Suppressor macrophage treated with lipopolysaccharide for 4 hours (primary cell): Measurements from ENCODE around the gene SDCBP2.

ENCODE experiments used
- DNase-seq: peaks from one replicate; pipeline ENCODE4 v3.0.0-alpha.2; 2020

SDCBP2 gene

DNA sequence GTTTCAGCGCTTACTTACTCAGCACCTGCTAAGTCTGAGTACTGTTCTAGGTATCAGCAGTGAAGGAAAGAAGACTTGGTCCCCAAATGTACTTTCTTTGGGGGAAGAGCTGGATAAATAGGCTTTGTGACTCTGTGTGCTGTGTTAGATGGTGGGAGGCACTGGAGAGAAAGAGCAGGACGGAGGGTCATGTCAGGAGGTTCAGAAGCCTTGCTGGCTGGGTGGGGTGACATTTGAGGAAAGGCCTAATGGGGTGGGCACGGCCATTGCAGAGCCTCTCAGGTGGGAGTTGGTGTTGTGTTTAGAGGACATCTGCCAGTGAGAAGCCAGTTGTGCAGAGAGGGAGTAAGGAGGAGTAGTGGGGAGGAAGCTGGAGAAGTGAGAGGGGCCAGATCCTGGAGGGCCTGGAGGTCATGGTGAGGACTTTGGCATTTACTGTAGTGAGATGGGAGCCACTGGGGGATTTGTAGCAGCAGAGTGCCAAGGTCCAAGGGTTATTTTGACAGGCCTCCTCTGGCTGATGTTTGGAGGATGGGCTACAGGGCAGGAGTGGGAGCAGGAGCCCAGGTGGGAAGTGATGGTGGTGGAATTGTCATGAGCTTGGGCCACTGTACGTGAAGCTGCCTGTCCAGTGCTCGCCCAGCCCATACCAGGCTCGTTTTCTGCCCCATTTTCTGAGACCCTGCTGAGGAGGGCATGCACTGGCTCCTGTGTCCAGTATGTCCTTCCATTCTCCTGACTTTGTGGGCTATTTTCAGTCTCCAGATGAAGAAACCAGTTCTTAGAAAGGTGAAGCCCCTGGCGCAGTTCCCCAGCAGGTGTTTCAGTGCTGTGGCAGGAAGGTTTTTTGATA, 886 bp downstream of the SDCBP2 start:
- no peak for DNase-seq

DNA sequence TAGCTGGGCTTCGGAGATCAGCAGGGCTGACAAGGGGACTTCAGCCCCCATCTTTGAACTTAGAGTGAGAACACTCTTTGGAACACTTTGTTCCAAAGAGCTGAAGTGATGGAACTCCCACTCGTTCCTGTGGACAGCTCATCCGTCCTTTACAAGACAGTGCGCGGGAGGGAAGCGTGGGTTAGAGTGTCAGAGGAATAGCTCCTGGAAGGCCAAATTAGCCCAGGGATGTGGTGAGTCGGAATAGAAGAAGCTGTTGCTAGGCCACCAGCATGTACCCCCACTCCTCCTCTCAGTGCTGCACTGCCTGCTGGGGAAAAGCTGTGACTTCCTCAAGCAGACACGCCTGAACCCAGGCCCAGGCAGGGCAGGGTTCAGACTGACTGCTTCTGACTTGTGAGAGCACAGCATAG, 1.7 kb downstream of the SDCBP2 start:
- peak; percentile 80 for DNase-seq

DNA sequence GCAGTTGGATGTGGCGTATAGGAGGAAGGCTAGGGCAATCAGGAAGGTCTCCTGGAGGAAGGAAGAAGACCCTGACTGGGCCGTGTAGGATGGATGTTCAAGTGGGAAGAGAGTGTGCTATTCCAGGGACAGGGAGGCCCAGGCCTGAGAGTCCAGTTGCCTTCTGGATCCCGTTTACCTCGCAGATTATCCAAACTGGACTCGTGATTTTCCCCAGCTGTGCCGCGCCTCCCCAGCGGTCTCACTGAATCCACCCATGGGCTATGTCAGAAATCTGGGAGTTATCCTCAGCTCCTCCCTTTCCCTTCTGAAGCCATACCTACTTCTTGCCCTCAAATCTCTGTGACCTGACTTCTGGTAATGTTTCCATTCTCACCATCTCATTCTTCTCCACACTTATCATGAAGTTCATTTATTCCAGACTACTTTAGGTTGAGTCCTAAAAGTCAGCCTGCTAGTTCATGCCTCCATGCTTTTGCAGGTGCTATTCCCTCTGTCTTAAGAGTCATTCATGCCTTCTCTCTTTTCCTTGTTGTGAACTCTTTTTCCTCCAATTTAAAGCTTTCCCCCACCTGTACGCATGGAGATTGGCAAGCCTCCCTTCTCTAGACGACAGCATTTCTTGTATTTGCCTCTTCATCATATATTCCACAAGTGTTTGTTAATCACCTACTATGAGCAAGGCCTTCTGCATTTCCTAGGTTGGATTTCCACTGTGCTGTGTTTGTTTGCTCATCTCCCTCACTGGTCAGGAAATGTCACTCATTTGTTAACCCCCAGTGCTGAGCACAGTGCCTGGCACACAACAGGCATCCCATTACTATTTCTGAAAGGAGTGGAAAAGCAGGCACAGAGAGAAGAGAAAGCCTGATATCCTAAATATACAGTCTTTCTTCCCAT, 2.7 kb downstream of the SDCBP2 start:
- DNase-seq: peak; percentile 53

DNA sequence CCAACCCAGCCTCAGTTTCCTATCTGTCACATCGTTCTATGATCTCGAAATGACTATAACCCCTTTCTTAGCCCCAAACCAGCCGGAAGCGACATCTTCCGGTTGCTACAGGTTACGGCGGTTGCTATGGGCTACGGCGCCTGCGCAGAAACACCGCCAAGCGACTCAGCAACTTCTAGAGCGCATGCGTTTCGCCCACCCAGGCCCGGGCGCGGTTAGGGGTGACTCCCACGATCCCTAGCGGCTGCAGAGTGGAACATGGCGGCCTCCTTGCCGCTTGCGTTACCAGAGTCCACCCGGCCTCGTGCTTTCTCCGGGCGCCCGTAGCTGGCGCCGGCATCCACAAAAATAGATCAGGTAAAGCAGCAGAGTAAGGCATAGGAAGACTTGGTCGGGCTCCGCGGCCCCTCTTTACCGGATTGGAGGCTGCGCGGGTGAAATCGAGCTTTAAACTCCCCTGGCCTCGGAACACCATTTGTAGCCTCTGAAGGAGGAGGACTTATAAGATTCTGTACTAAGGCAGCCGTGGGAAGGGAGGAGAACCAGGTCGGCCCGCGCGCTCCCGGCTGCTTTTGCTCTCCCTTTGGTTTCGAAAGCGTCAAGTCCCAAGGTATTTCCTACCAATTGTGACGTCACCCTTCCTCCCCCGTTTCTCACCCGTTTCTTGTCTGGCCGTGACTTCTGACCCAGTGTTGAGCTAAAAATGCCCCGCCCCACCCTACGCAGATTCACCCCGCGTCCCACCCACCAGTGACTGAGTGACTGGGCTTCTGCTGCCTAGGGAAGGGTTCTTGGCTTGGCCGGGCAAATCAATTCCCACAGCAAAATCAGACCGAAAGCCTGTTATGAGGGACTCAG, 3.5 kb downstream of the SDCBP2 start:
- DNase-seq: peak; percentile 99

DNA sequence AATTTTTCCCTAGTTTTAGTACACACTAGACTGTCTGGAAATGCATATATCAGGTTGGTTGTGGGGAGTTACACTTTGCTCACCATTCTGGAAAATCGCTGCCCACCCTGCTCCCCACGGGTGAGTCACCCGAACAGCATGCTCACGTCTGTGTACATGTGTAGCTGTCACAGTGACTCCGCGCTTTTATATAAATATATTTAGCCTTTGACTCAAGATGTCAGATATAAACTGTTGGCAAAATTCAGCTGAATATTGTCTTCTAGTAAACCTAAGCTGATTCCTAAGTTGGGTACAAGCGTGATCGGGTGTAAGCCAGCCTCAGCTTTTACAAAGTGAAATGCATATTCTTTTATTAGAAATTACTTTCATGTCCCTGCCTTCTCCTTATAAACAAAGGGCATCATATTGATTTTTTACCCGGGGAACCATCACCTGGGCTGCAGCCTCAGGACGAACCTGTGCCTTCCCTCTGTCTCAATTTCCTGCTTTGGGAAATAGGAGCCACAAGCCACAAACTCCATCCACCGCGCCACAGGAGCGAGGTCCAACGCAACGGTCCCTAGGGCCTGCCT, 4.3 kb downstream of the SDCBP2 start:
- peak; percentile 45 for DNase-seq

DNA sequence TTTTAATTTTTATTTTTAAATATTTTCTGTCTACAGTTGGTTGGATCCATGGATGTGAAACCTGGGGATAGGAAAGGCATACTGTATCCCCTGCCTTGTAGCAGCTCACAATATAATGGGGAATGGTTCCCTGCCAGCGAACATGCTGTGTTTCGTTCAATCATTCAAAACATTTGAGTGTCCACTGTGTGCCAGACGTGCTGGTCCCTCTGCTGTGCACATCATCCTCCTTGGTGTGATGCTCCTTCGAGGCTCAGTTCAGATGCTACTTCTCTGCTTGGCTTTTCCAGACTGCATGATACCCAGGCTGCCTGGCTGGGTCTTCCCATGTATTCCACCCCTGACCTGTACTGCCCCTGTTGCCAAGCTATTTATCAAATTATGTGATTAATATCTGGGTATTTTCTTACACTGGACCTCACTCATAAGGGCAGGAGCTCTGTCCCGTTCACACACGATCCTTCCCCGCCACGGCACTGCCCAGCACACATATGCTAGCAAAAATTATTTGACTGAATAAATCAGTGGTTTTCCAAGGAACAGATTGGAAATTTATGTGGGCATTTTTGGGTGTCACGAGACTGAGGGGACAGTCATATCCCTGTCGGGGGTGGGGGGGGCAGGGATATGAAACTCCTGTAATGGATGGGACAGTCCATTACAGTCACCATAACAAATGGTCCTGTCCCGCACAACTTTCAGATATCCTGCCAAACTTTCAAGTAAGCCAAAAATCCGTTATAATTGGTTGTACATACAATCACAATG, 4.9 kb downstream of the SDCBP2 start:
- no peak for DNase-seq

DNA sequence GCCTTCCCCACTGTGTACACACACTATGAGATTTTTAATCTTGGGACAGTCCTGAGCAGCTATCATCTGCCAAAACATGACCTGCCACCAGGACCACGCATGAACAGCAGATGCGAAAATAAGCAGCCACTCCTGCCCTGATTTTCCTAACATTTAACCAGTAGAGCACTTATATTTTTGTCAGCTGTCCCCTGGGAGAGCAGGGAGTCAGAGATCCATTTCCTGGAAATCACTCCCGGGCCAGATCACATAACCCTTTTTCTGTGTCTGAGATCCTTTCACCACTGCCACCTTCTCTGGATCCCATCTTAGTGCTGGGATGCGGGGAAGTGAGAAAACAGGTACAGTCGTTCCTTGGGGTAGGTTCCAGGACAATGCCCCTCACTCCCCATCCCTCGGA, 5.7 kb downstream of the SDCBP2 start:
- DNase-seq: no peak

DNA sequence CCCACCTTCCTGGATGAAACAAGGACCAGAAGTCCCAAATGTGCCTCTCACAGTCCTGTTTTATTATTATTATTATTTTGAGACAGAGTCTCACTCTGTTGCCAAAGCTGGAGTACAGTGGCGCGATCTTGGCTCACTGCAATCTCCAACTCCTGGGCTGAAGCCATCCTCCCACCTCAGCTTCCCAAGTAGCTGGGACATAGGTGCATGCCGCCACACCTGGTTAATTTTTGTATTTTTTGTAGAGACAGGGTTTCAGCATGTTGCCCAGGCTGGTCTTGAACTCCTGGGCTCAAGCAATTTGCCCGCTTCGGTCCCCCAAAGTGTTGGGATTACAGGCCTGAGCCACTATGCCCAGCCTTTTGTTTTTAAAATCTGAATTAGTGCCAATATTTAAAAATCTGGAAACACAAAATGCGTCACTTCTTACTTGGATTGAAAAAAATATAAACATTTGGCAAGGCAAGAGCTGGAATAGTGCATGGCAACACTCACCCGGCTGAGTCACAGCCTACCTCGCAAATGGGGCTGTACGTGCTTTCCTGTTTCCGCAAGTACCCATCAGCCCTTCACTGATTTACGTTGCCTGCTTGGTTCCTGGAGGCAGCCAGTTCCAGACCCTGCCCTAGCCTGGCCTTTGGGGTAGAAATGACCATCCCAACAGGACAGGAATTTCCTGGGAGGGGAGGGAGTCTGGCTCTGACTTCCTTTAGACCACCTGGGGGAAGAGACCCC, 6.3 kb downstream of the SDCBP2 start:
- peak; percentile 44 for DNase-seq

DNA sequence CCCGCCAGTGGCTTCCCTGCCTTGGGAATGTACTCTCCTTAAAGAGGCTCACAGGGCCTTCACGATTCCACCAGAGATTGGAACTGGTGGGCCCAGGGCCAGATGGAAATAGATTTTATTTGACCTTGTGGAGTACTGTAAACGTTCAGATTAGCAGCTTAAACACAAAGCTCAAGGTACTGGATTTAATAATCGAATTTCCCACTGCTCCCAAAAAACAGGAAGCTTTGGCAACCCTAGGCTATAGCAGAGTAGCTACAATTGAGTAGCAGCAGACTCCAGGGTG, 7.3 kb downstream of the SDCBP2 start:
- no peak for DNase-seq

DNA sequence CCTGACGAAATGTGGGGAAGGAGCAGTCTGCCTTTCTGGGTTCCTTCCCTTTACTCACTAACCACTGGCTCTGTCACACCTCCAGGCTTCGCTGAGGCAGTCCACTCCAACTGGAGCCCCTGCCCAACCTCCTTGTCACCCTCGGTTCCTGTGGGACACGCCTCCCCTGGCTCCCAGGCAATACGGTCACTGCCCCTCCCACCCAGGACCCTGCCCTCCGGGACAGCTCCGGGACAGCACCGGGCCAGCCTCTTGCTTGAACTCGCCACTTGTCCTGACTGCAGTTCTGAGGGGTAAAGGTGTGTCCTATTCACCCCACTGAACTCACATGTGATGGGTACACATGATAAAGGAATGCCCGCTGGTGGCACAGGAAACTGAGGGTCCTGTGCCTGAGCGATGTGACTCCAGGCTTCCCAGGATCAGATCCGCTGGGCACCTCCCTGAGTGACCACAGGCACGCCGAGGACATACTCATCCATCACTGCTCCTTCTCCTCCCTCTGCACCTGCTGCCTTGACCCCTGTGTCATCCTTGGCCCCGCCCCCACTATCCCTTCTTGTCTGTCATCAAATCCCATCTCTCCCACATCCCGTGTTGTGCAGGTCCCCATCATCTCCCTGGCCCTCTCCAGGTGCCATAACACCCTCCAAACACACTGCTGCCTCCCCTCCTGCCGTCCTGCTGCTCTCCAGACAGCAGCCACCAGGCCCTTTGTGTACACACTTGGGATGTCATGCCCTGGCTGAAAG, 7.9 kb downstream of the SDCBP2 start:
- DNase-seq: no peak

DNA sequence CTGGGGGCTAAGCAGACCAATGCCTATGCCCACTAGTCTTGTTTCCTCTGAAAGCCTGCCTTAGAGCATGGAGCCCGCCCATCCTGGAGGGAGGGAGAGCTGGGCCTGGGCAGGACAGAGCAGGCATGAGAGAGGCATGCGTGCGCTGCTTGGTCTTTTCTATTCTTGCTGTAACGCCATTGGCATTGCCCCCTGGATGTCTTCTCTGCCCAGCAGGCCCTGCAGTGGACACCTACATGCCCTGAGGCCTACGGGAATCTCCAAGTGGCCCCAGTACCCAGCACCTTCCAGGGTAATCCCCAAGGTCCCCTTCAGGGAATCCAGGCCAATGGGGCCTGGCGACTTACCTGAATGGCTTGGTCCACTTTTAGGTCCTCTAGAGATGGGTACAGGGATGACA, 8.9 kb downstream of the SDCBP2 start:
- DNase-seq: no peak

DNA sequence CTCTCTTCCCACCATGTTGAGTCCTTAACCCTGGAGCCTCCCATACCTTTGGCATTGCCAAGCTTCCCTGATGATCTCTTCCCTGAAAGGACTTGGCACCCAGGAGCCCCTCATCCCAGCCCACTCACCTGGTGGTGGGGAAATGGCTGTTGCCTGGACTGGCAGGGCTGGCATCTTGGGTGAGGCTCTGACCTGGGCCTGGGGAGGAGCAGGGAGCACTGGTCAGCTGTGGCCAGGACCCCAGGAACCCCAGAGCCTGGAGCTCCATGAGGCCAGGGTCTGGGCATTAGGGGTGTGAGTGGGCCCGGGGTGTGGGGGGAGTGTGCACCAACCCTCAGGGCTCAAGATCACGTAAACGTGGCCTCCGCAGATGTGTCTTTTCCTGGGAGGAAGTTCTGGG, 9.5 kb downstream of the SDCBP2 start:
- no peak for DNase-seq

DNA sequence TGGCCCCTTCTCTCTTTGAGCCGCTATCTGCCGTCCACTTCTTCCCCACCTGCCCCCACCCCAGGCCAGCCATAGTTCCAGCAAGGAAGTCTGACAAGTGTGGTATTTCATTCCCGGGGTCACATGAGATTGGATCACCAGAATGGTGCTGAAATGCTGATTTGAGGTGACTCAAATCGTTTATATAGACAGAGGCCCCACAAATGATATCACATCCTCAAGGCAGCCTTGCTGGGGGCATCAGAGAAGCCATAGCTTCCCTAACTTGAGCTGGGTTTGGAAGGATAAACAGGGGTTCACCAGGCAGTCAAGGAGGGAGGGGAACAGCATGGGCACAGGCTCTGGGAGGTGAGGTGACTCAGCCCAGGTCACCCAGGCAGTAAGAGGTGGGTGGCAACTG, 9.9 kb downstream of the SDCBP2 start:
- DNase-seq: no peak

DNA sequence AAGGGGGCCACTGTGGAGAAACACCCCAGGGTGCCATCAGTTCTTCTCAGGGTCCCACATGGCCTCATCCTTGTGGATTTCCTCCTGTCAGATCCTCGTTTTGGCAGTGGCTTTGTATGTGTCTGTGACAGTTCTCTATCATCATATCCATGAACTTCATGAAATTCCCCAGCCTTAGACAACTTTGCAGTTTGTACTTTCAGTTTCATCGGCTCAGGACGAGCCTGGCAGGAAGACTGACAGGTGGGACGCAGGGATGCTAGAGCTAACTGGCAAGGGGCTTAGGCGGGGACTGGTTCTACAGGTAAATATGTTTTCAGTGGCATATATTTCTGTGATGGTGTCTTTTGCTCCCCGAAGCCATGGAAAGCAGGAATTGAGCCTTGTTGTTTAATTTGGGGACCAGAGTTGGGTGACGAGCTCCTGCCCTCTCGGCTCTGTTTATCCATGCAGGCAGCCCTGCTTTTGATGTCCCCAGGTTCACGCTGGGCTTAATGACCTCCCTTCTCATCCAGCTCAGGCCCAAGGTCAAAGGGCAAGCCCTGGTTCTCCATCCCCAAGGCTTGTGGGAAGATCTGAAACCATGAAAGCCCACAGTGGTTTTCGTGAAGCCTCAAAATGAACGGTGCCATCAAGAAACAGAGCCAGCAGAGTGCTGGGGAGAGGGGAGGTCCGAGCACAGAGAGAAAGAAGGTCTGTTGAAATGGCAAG, 11.2 kb downstream of the SDCBP2 start:
- DNase-seq: no peak

DNA sequence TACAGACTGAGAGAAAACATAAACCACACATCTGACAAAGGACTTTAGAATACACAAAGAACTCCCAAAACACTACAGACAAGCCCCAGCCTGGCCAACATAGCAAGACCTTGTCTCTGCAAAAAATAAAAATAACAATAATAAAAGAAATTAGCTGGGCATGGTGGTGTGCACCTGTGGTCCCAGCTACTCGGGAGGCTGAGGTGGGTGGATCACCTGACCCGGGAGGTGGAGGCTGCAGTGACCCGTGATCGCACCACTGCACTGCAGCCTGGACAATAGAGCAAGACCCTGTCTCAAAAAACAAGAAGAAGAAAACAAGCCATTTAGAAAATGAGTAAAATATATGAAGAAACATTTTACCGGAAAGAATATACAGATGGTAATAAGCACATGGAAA, 13.1 kb downstream of the SDCBP2 start:
- DNase-seq: no peak

DNA sequence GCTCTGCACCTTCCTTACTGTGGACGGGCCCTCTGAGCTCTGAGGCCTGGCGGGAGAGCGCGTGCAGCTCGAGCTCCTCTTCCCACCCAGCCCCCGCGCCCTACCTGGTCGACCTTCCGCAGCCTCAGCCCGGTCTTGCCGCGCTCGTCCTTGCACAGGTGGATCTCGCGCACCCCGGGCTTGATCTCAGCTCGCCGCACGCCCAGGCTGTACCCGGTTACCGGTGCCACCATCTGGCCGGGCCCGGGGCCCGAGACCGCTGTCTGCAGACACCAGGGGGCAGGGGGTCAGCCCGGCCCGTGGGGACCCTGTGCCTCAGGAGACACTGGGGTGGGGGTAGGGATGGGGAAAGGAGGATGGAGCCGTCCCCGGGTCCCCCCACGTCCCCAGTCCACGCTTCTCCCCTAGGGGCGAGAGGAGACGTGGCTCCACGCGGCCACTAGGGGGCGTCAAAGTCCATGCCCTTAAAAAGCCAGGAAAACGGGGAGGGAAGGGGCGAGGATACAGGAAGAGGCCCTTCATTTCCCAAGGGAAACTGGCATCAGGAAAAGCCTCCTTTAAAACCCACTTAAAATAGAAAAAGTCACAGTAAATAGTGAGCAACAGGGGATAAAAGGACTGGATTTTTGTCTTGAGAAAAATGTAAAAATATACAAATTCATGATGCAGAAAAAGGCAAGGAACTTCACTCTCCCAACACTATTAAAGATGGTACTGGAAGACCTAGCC, 15.5 kb downstream of the SDCBP2 start:
- DNase-seq: peak; percentile 76

DNA sequence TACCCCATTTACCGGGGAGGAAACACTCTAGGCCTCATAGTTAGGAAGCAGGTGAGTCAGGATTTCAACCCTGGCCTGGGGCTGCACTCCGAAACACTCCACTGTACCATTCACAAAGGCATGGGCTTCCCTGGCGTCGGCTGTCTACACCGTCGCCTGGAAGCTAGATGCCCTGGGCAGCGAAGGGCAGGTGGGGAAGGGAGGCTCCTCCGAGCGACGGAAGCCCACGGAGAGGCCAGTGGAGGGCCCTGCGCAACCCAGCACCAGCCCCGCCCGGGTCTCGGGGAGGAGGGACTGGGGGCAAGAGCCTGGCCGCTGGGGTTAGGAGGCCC, 16.1 kb downstream of the SDCBP2 start:
- no peak for DNase-seq

DNA sequence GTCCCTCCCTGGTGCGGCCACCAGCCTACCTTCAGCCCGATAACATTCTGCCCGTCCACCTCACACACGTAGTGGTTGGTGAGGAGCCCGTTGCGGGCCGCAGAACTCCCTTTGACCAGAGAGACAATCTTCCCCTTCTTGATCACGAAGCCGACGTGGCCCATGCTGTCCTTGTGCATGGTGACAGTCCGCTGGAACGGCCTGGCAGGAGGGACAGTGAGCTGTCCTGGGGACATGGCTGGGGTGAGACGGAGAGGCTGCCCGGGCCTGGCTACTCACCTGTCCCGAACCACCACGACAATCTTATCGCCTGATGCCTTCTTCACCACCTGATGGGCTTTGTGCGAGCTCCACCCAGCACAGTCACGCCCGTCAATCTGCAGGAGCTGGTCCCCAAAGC, 16.6 kb downstream of the SDCBP2 start:
- DNase-seq: no peak

DNA sequence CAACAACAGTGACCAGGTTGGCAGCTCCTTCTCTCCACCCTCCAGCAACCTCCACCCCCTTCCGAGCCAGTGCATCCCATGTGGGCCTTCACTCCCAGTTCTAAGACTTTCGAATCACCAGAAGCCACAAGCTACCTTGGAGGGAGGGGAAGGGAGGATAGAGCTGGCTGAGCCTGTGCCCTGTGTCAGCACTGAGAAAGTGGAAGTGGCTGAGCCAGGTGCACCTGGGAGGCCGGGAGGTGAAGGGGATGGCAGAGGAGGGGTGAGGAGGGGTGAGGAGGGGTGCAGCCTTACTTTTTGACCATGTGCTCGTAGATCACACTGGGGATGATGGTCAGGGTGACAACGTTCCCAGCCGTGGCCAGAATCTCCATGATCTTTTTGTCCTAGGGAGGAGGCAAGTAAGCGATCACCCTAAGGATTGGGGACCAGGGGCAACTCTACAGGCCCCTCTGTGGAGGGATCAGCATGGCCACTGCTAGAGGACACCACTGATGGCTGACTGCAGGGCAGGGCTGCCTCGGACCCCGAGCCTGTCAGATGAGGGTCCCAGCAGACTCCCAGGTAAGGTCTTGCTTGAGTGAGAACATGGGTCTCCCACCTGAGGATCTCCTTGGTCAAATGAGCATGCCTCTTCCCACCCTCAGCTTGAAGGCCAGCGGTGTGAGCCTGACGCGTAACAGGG, 18.3 kb downstream of the SDCBP2 start:
- no peak for DNase-seq
